ENCODE measurements around the gene MAGEB2. TPM values are rescaled to one million over a fixed set of nuclear protein-coding genes. Genes with fewer than 3 reads are reported as not detected.

Gene MAGEB2
- total RNA-seq, 1 experiment from 2014 or later = 0.13 TPM

DNA sequence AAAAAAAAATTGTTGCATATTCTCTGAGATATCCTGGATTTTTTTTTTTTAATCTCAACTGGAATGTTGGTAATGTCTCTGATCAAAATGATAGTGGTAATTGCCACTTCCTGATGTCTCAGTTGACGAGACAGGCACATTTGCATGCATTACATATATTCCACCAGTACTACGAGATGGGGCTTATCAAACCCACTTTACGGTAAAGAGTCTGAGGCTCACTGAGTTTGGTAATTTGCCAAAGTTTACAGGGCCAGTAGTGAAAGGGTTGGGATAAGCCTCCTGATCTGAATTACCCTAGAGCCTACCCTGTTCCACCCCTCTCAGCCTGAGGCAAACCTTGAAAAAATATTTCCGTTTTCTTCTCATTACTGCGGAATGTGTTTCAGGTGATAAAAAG, 5.3 kb downstream of the MAGEB2 start:
- no peaks in the 10 kb centered on the region for H3K23me2 ChIP-seq (ENCODE audit: insufficient read length, low read depth, low read length, poor library complexity, severe bottlenecking)
- H3K27ac ChIP-seq (ENCODE audit: insufficient read length, low read depth, low read length) = no peak overlapping the region
- H3K23ac ChIP-seq (ENCODE audit: insufficient read length, low read depth, low read length) = no peak overlapping the region
- no peak overlapping the region for H3K18ac ChIP-seq (ENCODE audit: insufficient read length, low read depth, low read length)
- H2BK20ac ChIP-seq (ENCODE audit: low read depth, low read length, poor library complexity, severe bottlenecking) = no peak overlapping the region
- WGBS (ENCODE audit: extremely low coverage, insufficient read length, low lambda C conversion rate) = no CpG with 5 or more reads among the region's 5 CpGs
- H2AFZ ChIP-seq (ENCODE audit: low read length) = no peak overlapping the region
- H2BK120ac ChIP-seq (ENCODE audit: low read depth, low read length, poor library complexity, severe bottlenecking) = no peak overlapping the region
- H3K4me3 Mint-ChIP-seq = no peak overlapping the region
- H2BK15ac ChIP-seq (ENCODE audit: low read depth, low read length) = no peak overlapping the region
- TF ChIP-seq, protein P1, sequence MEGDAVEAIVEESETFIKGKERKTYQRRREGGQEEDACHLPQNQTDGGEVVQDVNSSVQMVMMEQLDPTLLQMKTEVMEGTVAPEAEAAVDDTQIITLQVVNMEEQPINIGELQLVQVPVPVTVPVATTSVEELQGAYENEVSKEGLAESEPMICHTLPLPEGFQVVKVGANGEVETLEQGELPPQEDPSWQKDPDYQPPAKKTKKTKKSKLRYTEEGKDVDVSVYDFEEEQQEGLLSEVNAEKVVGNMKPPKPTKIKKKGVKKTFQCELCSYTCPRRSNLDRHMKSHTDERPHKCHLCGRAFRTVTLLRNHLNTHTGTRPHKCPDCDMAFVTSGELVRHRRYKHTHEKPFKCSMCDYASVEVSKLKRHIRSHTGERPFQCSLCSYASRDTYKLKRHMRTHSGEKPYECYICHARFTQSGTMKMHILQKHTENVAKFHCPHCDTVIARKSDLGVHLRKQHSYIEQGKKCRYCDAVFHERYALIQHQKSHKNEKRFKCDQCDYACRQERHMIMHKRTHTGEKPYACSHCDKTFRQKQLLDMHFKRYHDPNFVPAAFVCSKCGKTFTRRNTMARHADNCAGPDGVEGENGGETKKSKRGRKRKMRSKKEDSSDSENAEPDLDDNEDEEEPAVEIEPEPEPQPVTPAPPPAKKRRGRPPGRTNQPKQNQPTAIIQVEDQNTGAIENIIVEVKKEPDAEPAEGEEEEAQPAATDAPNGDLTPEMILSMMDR (conservative IDR thresholded peaks at IDR 0.05) = no peak
- no peaks in the 10 kb centered on the region for H4K20me1 ChIP-seq (ENCODE audit: control insufficient read depth, insufficient read depth, insufficient read length)
- no peaks in the 10 kb centered on the region for H3K9me3 ChIP-seq (ENCODE audit: control insufficient read depth, low read depth, low read length)
- H3K79me2 ChIP-seq (ENCODE audit: insufficient read depth, low read length) = no peaks in the 10 kb centered on the region
- no peaks in the 10 kb centered on the region for H3K27me3 ChIP-seq (ENCODE audit: insufficient read depth, low read length)
- no peak overlapping the region for H3K27ac Mint-ChIP-seq
- H2BK5ac ChIP-seq (ENCODE audit: insufficient read length, low read length) = no peak overlapping the region
- H4K5ac ChIP-seq (ENCODE audit: insufficient read length, low read depth, low read length) = no peak overlapping the region
- H3K4me2 ChIP-seq (ENCODE audit: insufficient read depth, insufficient read length, low read length) = no peak overlapping the region
- peaks cover 4% of the 10 kb centered on the region; the same call in 1 of the 2 replicates for H3K27me3 Mint-ChIP-seq (ENCODE audit: low read depth)
- H4K91ac ChIP-seq (ENCODE audit: insufficient read length, low read depth, low read length) = no peak overlapping the region
- no peak overlapping the region for H3K14ac ChIP-seq (ENCODE audit: insufficient read depth, low read length)
- no peak overlapping the region for H3K56ac ChIP-seq (ENCODE audit: insufficient read length, low read depth, low read length)
- H2BK12ac ChIP-seq (ENCODE audit: insufficient read length, low read depth, low read length) = no peak overlapping the region
- H3K36me3 Mint-ChIP-seq (ENCODE audit: insufficient read depth in 1 of 3, low read depth in 3 of 3) = peaks cover 3 to 10% (median 8%) of the 10 kb centered on the region in 3 experiments
- no peak overlapping the region for H4K8ac ChIP-seq (replicated peaks; ENCODE audit: insufficient read length, low read depth, low read length)
- no peak overlapping the region for H2AK5ac ChIP-seq (ENCODE audit: insufficient read length, low read length)
- H3K4me1 ChIP-seq (ENCODE audit: insufficient read depth, low read length) = peaks cover 7% of the 10 kb centered on the region
- H3K4ac ChIP-seq (ENCODE audit: low read depth, low read length) = no peak overlapping the region
- DNase-seq = no peak
- no peaks in the 10 kb centered on the region for H3K79me1 ChIP-seq (ENCODE audit: insufficient read depth, low read depth, low read length, poor library complexity, severe bottlenecking)
- no peak overlapping the region for H3K9ac ChIP-seq (ENCODE audit: extremely low read depth, insufficient read length, low read length)
- peaks cover 12 to 67% of the 10 kb centered on the region in 2 experiments; a peak in 4 of 5 replicates for H3K9me3 Mint-ChIP-seq
- H3T11ph ChIP-seq (ENCODE audit: low read length) = no peak overlapping the region
- peaks cover 30% of the 10 kb centered on the region in 2 experiments for H3K4me1 Mint-ChIP-seq

All from H9 (cell line).